ENCODE measurements around the gene CARD11. TPM values are rescaled to one million over a fixed set of nuclear protein-coding genes. Genes with fewer than 3 reads are reported as not detected.
A peak's percentile ranks its signal among the peaks of the same experiment; 100 is the strongest.

CARD11 gene
- total and polyA plus RNA-seq, 2 of the 13 experiments (the other 11 are each of a cell fraction or from before 2014, with no cell fraction given) = 0.04 TPM; not detected in 1

DNA sequence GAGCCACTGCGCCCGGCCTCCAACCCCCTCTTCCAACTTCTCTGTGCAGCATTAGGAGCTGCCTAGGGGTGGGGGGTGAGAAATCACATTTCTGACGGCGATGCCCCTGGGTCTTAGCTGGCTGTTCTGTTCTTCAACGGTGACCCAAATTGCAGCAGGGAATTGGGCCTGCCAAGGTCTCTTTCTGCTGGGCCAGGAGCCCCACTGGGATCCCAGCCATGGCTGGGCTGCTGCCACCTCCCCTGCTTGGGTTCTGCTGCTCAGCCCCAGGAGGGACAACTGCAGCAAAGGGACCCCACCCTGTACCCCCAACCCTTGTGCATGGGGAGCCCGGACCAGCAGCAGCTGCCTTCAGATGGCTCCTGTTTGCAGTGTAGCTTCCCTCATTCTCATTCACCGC is 155.9 kb downstream of the CARD11 start:
- H3K9ac ChIP-seq (ENCODE audit: insufficient read depth, low read depth, low read length) = no peak overlapping the region
- in situ Hi-C loops (cut with HindIII; ENCODE audit: extremely low pct_ligation_motif_present, low pct_unique_long_range_greater_than_20kb) = loop anchor here (5.0 to 25.0 kb wide), 4 partner anchors 269 to 774 kb away; no protein-coding TSS in a partner anchor
- CTCF ChIA-PET (ENCODE audit: low intra/inter-chr PET ratio, low total read pairs) = interaction anchor here (1.2 to 2.4 kb wide), 2 partner anchors 267 to 512 kb away, joined by 8 to 19 read pairs; no protein-coding TSS in a partner anchor

DNA sequence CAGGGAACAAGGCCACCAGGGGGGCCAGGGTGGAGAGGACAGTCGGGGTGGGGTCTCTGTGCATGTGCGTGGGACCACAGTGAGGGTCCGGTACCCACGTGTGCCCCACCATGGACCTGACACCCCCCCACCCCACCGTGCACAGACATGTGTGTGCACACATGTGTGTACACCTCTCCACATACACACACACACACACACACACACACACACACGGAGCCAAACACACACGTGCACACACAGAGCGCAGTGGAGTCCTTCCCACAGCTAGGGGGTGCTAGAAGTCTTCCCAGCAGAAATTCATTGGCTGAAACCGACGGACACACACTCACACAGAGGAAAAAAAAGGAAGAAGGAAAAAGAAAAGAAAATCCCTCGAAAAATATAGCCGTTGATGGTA is 156.8 kb downstream of the CARD11 start:
- intact Hi-C loops (cut with micrococcal nuclease; ENCODE audit: unreplicated experiment) = no loop called here
- TF ChIP-seq, protein P1, sequence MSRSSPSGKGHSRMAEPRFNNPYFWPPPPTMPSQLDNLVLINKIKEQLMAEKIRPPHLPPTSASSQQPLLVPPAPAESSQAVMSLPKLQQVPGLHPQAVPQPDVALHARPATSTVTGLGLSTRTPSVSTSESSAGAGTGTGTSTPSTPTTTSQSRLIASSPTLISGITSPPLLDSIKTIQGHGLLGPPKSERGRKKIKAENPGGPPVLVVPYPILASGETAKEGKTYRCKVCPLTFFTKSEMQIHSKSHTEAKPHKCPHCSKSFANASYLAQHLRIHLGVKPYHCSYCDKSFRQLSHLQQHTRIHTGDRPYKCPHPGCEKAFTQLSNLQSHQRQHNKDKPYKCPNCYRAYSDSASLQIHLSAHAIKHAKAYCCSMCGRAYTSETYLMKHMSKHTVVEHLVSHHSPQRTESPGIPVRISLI (CRISPR knock-in tag; IDR thresholded peaks at IDR 0.05; ENCODE audit: borderline replicate concordance) = peak; percentile 37; the same call in 1 of the 2 replicates
- peak; percentile 88 for TF ChIP-seq SMC3 (IDR thresholded peaks at IDR 0.05; ENCODE audit: low read length)
- peak; percentile 87 for TF ChIP-seq STAG1 (CRISPR knock-in tag; IDR thresholded peaks at IDR 0.05)
- peak; percentile 27; the same call in 1 of the 2 replicates for TF ChIP-seq MYC (CRISPR knock-in tag; IDR thresholded peaks at IDR 0.05; ENCODE audit: borderline replicate concordance)
- TF ChIP-seq TCF7 (IDR thresholded peaks at IDR 0.05; ENCODE audit: low read depth) = no peak

More for the DNA sequence above, 155.9 kb downstream of the CARD11 start:
- H3K27me3 ChIP-seq (ENCODE audit: control insufficient read depth in 1 of 2, insufficient read depth in 2 of 2, low read length in 2 of 2) = peaks cover 4 to 11% of the 10 kb centered on the region in 2 experiments; a peak in 4 of 5 replicates
- 88% methylated on average over 2 of the region's 7 CpGs for WGBS (ENCODE audit: low lambda C conversion rate)
- ATAC-seq (no peak), DNase-seq (ENCODE audit: low spot score) (no peak), FAIRE-seq (no peak)
- H3K27ac ChIP-seq (ENCODE audit: extremely low read length, insufficient read depth, low read length) = no peak overlapping the region
- H3K9me3 ChIP-seq (ENCODE audit: low read length) = no peaks in the 10 kb centered on the region
- no peaks in the 10 kb centered on the region for H3K36me3 ChIP-seq (replicated peaks in 1 of 2; ENCODE audit: control insufficient read depth in 1 of 2, insufficient read depth in 2 of 2, low read length in 2 of 2)
- no peaks in the 10 kb centered on the region for H4K20me1 ChIP-seq (ENCODE audit: insufficient read depth, low read length)
- no peaks in the 10 kb centered on the region for H3K4me1 ChIP-seq (ENCODE audit: insufficient read depth, low read length)
- intact Hi-C loops (cut with micrococcal nuclease; ENCODE audit: unreplicated experiment) = no loop called here
- no peak overlapping the region for H3K4me2 ChIP-seq (ENCODE audit: low read depth, low read length)
- POLR2A ChIA-PET = no interaction called here
- TF ChIP-seq, protein P2, sequence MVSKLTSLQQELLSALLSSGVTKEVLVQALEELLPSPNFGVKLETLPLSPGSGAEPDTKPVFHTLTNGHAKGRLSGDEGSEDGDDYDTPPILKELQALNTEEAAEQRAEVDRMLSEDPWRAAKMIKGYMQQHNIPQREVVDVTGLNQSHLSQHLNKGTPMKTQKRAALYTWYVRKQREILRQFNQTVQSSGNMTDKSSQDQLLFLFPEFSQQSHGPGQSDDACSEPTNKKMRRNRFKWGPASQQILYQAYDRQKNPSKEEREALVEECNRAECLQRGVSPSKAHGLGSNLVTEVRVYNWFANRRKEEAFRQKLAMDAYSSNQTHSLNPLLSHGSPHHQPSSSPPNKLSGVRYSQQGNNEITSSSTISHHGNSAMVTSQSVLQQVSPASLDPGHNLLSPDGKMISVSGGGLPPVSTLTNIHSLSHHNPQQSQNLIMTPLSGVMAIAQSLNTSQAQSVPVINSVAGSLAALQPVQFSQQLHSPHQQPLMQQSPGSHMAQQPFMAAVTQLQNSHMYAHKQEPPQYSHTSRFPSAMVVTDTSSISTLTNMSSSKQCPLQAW (CRISPR knock-in tag; IDR thresholded peaks at IDR 0.05) = no peak
- TF ChIP-seq MTA3 (CRISPR knock-in tag; IDR thresholded peaks at IDR 0.05) (no peak), ZBTB3 (CRISPR knock-in tag; IDR thresholded peaks at IDR 0.05; ENCODE audit: borderline replicate concordance, low read depth) (no peak), ISL2 (CRISPR knock-in tag; IDR thresholded peaks at IDR 0.05) (no peak), ZNF678 (CRISPR knock-in tag; IDR thresholded peaks at IDR 0.05) (no peak), HHEX (CRISPR knock-in tag; IDR thresholded peaks at IDR 0.05) (no peak), EZH2 (conservative IDR thresholded peaks at IDR 0.05; ENCODE audit: low read depth, low read length) (no peak)
- TF ChIP-seq, protein P3, sequence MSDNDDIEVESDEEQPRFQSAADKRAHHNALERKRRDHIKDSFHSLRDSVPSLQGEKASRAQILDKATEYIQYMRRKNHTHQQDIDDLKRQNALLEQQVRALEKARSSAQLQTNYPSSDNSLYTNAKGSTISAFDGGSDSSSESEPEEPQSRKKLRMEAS (IDR thresholded peaks at IDR 0.05) = no peak
- H2AFZ ChIP-seq (ENCODE audit: low read length) = no peak overlapping the region
- H3K79me2 ChIP-seq (ENCODE audit: insufficient read depth, low read length) = no peaks in the 10 kb centered on the region
- no peak overlapping the region for H3K4me3 ChIP-seq (replicated peaks in 1 of 3; ENCODE audit: insufficient read depth in 1 of 3, low read depth in 2 of 3, low read length in 3 of 3)
- BruUV-seq (replicated peaks) = no TSS peak

More for the DNA sequence above, 156.8 kb downstream of the CARD11 start:
- Histone ChIP-seq H3K4me3 (replicated peaks in 1 of 3; ENCODE audit: insufficient read depth in 1 of 3, low read depth in 2 of 3, low read length in 3 of 3) (no peak overlapping the region), H3K27ac (ENCODE audit: extremely low read length, insufficient read depth, low read length) (no peak overlapping the region), H3K9ac (ENCODE audit: insufficient read depth, low read depth, low read length) (no peak overlapping the region), H3K4me1 (ENCODE audit: insufficient read depth, low read length) (no peaks in the 10 kb centered on the region), H3K79me2 (ENCODE audit: insufficient read depth, low read length) (no peaks in the 10 kb centered on the region), H3K27me3 (ENCODE audit: control insufficient read depth in 1 of 2, insufficient read depth in 2 of 2, low read length in 2 of 2) (peaks cover 4 to 20% of the 10 kb centered on the region in 2 experiments; a peak in 4 of 5 replicates), H2AFZ (ENCODE audit: low read length) (no peak overlapping the region), H3K4me2 (ENCODE audit: low read depth, low read length) (no peak overlapping the region), H4K20me1 (ENCODE audit: insufficient read depth, low read length) (no peaks in the 10 kb centered on the region), H3K36me3 (replicated peaks in 1 of 2; ENCODE audit: control insufficient read depth in 1 of 2, insufficient read depth in 2 of 2, low read length in 2 of 2) (no peaks in the 10 kb centered on the region), H3K9me3 (ENCODE audit: low read length) (no peaks in the 10 kb centered on the region)
- peak; percentile 66 for DNase-seq (ENCODE audit: low spot score)
- no TSS peak for BruUV-seq (replicated peaks)
- in situ Hi-C loops (cut with HindIII; ENCODE audit: extremely low pct_ligation_motif_present, low pct_unique_long_range_greater_than_20kb) = loop anchor here (5.0 to 25.0 kb wide), 4 partner anchors 270 to 775 kb away; no protein-coding TSS in a partner anchor
- ATAC-seq = peak; percentile 83
- peak; percentile 82 for FAIRE-seq
- WGBS (ENCODE audit: low lambda C conversion rate) = under 1% methylated on average over 8 of the region's 12 CpGs
- POLR2A ChIA-PET = no interaction called here
- CTCF ChIA-PET (ENCODE audit: low intra/inter-chr PET ratio, low total read pairs) = interaction anchor here (1.2 to 2.4 kb wide), 3 partner anchors 268 to 513 kb away, joined by 4 to 19 read pairs (median 8); no protein-coding TSS in a partner anchor
